C4-2B (cell line): ENCODE measurements around the gene MTF2.
"Not testable (repeated sequence)": the region's sequence is repeated elsewhere in the genome, so short reads cannot be mapped to it uniquely, and the experiment has no call there.

Experiments
- ZFX ChIP-seq: fragments of 450-650 bp; IDR thresholded peaks from 2 replicates; pipeline ENCODE4 v1.6.1; 2017
- TF ChIP-seq, protein P1 (sequence below): fragments of 450-650 bp; conservative IDR thresholded peaks from 2 replicates; pipeline ENCODE4 v1.5.1; 2017; ENCODE audit warnings: mild to moderate bottlenecking

- TF ChIP-seq, protein P1, sequence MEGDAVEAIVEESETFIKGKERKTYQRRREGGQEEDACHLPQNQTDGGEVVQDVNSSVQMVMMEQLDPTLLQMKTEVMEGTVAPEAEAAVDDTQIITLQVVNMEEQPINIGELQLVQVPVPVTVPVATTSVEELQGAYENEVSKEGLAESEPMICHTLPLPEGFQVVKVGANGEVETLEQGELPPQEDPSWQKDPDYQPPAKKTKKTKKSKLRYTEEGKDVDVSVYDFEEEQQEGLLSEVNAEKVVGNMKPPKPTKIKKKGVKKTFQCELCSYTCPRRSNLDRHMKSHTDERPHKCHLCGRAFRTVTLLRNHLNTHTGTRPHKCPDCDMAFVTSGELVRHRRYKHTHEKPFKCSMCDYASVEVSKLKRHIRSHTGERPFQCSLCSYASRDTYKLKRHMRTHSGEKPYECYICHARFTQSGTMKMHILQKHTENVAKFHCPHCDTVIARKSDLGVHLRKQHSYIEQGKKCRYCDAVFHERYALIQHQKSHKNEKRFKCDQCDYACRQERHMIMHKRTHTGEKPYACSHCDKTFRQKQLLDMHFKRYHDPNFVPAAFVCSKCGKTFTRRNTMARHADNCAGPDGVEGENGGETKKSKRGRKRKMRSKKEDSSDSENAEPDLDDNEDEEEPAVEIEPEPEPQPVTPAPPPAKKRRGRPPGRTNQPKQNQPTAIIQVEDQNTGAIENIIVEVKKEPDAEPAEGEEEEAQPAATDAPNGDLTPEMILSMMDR: not testable (repeated sequence)
- not testable (repeated sequence) for TF ChIP-seq ZFX
Measured at GRCh38 chr1:93163314-93163713, 84.2 kb downstream of the MTF2 start.
